HepG2 (cell line): ENCODE measurements around the gene DAAM1.

Experiments
- EP300 ChIP-seq, 3 experiments: sonication (generic) in 1 of 3; formaldehyde crosslinking in 1 of 3; IDR thresholded peaks; 2 replicates each; pipeline versions ENCODE4 v1.5.1 to v1.6.1; 2011 to 2020; ENCODE audit warnings: low read depth in 2 of 3, low read length in 2 of 3, borderline replicate concordance in 1 of 3, improper control_type of control experiment in 1 of 3, mild to moderate bottlenecking in 1 of 3, missing genetic modification reagents in 1 of 3, moderate library complexity in 1 of 3
- HDAC6 ChIP-seq: fragments of 200-600 bp; sonication (generic); IDR thresholded peaks from 2 replicates; pipeline ENCODE4 v1.7.0; 2017; ENCODE audit warnings: mild to moderate bottlenecking, antibody characterized with exemption, low read length, low read depth
- POLR2AphosphoS2 ChIP-seq: IDR thresholded peaks from 2 replicates; pipeline ENCODE4 v1.6.1; 2011; ENCODE audit warnings: low read depth, low read length, improper control_type of control experiment
- RBFOX2 ChIP-seq: fragments of 200-400 bp; formaldehyde crosslinking; IDR thresholded peaks from 2 replicates; pipeline ENCODE4 v1.6.1; 2017; ENCODE audit warnings: low read depth, mild to moderate bottlenecking, low read length
- ZBTB21 ChIP-seq: sonication (generic); formaldehyde crosslinking; IDR thresholded peaks from 2 replicates; pipeline ENCODE4 v1.4.0; 2020; ENCODE audit warnings: missing genetic modification reagents
- ZSCAN30 ChIP-seq: sonication (generic); formaldehyde crosslinking; IDR thresholded peaks from 2 replicates; pipeline ENCODE4 v1.5.0; 2020; ENCODE audit warnings: mild to moderate bottlenecking, missing genetic modification reagents
- TF ChIP-seq, protein P1 (sequence below): sonication (generic); formaldehyde crosslinking; IDR thresholded peaks from 2 replicates; pipeline ENCODE4 v1.5.0; 2020; ENCODE audit warnings: mild to moderate bottlenecking, missing genetic modification reagents, moderate library complexity

DNA sequence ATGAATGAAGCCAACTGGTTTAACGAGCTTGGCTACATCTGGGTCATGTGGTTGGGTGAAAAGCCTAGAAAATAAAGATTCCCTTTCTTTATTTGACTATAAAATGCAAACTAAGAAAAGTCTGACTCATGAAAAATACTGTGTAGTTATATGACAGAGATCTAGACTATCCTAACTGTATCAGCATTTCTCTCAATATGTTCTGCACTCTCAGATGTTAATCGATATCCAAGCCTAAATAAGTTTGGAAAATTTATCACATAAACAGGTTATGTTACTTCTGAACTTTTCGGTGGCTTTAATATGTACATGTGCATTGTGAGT is 133.1 kb downstream of the DAAM1 start:
- TF ChIP-seq ZSCAN30 = no peak
- no peak for TF ChIP-seq POLR2AphosphoS2
- TF ChIP-seq HDAC6 = no peak
- no peak for TF ChIP-seq RBFOX2
- TF ChIP-seq, protein P1, sequence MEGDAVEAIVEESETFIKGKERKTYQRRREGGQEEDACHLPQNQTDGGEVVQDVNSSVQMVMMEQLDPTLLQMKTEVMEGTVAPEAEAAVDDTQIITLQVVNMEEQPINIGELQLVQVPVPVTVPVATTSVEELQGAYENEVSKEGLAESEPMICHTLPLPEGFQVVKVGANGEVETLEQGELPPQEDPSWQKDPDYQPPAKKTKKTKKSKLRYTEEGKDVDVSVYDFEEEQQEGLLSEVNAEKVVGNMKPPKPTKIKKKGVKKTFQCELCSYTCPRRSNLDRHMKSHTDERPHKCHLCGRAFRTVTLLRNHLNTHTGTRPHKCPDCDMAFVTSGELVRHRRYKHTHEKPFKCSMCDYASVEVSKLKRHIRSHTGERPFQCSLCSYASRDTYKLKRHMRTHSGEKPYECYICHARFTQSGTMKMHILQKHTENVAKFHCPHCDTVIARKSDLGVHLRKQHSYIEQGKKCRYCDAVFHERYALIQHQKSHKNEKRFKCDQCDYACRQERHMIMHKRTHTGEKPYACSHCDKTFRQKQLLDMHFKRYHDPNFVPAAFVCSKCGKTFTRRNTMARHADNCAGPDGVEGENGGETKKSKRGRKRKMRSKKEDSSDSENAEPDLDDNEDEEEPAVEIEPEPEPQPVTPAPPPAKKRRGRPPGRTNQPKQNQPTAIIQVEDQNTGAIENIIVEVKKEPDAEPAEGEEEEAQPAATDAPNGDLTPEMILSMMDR (CRISPR knock-in tag) = no peak
- no peak for TF ChIP-seq ZBTB21 (CRISPR knock-in tag)
- TF ChIP-seq EP300 (IDR thresholded peaks at IDR 0.05; ENCODE audit: low read depth in 2 of 2, low read length in 2 of 2) = no peak
- TF ChIP-seq EP300 (CRISPR knock-in tag; IDR thresholded peaks at IDR 0.05; ENCODE audit: borderline replicate concordance) = no peak
